Psoas muscle (tissue), 8 donors: ENCODE measurements around the gene B4GAT1. TPM values are rescaled to one million over a fixed set of nuclear protein-coding genes. Genes with fewer than 3 reads are reported as not detected.

Source experiments
- ATAC-seq, 4 donors: fragments of 200-7000 bp; cut with Tn5 transposase; one replicate each; pipeline ENCODE4 v1.9.1; 2020; ENCODE audit warnings: moderate library complexity in 3 of 4, mild to moderate bottlenecking in 2 of 4
- DNase-seq, 2 donors: peaks; one replicate each; pipeline ENCODE4 v3.0.0-alpha.2; 2020
- H3K27ac ChIP-seq: fragments of 200-600 bp; one replicate; pipeline ENCODE4 v1.8.0; 2022
- H3K27me3 ChIP-seq, 3 donors: fragments of 200-600 bp in 1 of 3; one replicate each; pipeline versions ENCODE4 v1.6.1 to v1.8.0; 2013 to 2022; ENCODE audit warnings: low read length in 2 of 3, mild to moderate bottlenecking in 2 of 3, moderate library complexity in 1 of 3; ENCODE audit not compliant: insufficient read depth in 3 of 3
- H3K36me3 ChIP-seq, 2 donors: fragments of 200-600 bp in 1 of 2; one replicate each; pipeline versions ENCODE4 v1.6.1 to v1.8.0; 2013 to 2022; ENCODE audit warnings: low read depth in 1 of 2, mild to moderate bottlenecking in 1 of 2, moderate library complexity in 1 of 2; ENCODE audit not compliant: insufficient read depth in 1 of 2
- H3K4me1 ChIP-seq: fragments of 200-600 bp; one replicate; pipeline ENCODE4 v1.8.0; 2022
- H3K4me3 ChIP-seq: fragments of 200-600 bp; one replicate; pipeline ENCODE4 v1.8.0; 2022; ENCODE audit warnings: mild to moderate bottlenecking
- H3K9me3 ChIP-seq: fragments of 200-600 bp; one replicate; pipeline ENCODE4 v1.8.0; 2022
- CTCF ChIP-seq: fragments of 200-600 bp; IDR thresholded peaks from one replicate; pipeline ENCODE4 v1.8.0; 2022; ENCODE audit warnings: antibody characterized with exemption
- WGBS, 3 donors: extraction: QIAGEN DNeasy Blood & Tissue Kit; methylation state at CpG; one replicate each; pipeline versions ENCODE4 v1.1.6 to v1.1.7; 2013; 5-methylcytosine and 5-hydroxymethylcytosine counted together
- intact Hi-C, 2 donors: fragments of 100-400 bp; cut with DNase I; formaldehyde crosslinking; loops; one replicate each; pipeline versions ENCODE4 v1.11.0 to v1.14.2; 2022
- polyA plus RNA-seq, 3 donors: library from polyadenylated mRNA; stranded (reverse); fragments of 200-250 nt; gene quantifications; one replicate each; pipeline ENCODE4 v1.2.3, GENCODE V29; 2013
- total RNA-seq, 4 donors: library from RNA; stranded (reverse); fragmentation: NEBNext Ultra II Directional in 2 of 4; extraction: Animal tissue kit (Norgen Biotek cat#: 25700) in 2 of 4; gene quantifications; one replicate each; pipeline versions ENCODE4 v1.2.1 to v1.2.4, GENCODE V29; 2021 to 2023
- donor health status: healthy with polysubstance abuse.
- donor health status: DM: no; HTN: no; CAD: no; lungs with moderate emphysema.
- donor health status: Bipolar disorder and iron deficiency.
- donor health status: healthy.
- donor health status: DM: yes; HTN: yes; CAD: no.
- donor health status: DM: no; HTN: no; CAD: no.
- donor health status: DM: no; HTN: no; CAD: no.
- donor health status: DM: yes; HTN: yes; CAD: no.

B4GAT1 gene
- total and polyA plus RNA-seq, 7 donors = 12.6 to 50.3 (median 19.4) TPM

- intact Hi-C loops = loop anchor here in 1 of 2 donors (1.0 kb wide), 1 partner anchor 15 kb away; no protein-coding TSS in a partner anchor
- H3K4me3 ChIP-seq = no peak overlapping the region
- 73 to 81% (median 79%) methylated on average over 10 of the region's 10 CpGs for WGBS, 3 donors
- ATAC-seq (peak in 2 of 4 donors; percentile 9 to 31), DNase-seq (peak; percentile 41 to 71)
- no peak for TF ChIP-seq CTCF
- peaks cover 8% of the 10 kb centered on the region for H3K4me1 ChIP-seq
- H3K9me3 ChIP-seq = no peaks in the 10 kb centered on the region
- no peaks in the 10 kb centered on the region for H3K27me3 ChIP-seq
- H3K36me3 ChIP-seq = peaks cover 0 to 5% of the 10 kb centered on the region in 2 donors
- no peak overlapping the region for H3K27ac ChIP-seq
Measured at GRCh38 chr11:66327171-66328030, 20.0 kb downstream of the B4GAT1 start.

- peak; percentile 74 to 81 for DNase-seq
- 31 to 43% (median 33%) methylated on average over 20 to 21 of the region's 21 CpGs for WGBS, 3 donors
Measured at GRCh38 chr11:66326261-66327111, 20.9 kb downstream of the B4GAT1 start.

GRCh38 chr11:66325263-66325671 lies 22.2 kb downstream of the B4GAT1 start:
- intact Hi-C loops = no loop called here
- no peak for ATAC-seq
- no peak for DNase-seq
- Histone ChIP-seq H3K4me1 (peaks cover 8% of the 10 kb centered on the region), H3K4me3 (no peak overlapping the region), H3K36me3 (no peaks in the 10 kb centered on the region), H3K9me3 (no peaks in the 10 kb centered on the region), H3K27ac (no peak overlapping the region), H3K27me3 (no peaks in the 10 kb centered on the region)
- no peak for TF ChIP-seq CTCF
- 76 to 82% (median 81%) methylated on average over 7 to 8 of the region's 8 CpGs for WGBS, 3 donors

More at GRCh38 chr11:66326261-66327111, 20.9 kb downstream of the B4GAT1 start:
- Histone ChIP-seq H3K4me3 (no peak overlapping the region), H3K4me1 (peaks cover 8% of the 10 kb centered on the region), H3K27ac (no peak overlapping the region), H3K36me3 (no peaks in the 10 kb centered on the region), H3K9me3 (no peaks in the 10 kb centered on the region), H3K27me3 (no peaks in the 10 kb centered on the region)
- ATAC-seq = peak; percentile 12 to 54 (median 44)
- intact Hi-C loops = no loop called here
- no peak for TF ChIP-seq CTCF

GRCh38 chr11:66324664-66325063 lies 22.8 kb downstream of the B4GAT1 start:
- TF ChIP-seq CTCF = no peak
- intact Hi-C loops = no loop called here
- ATAC-seq = no peak
- no peaks in the 10 kb centered on the region for H3K27me3 ChIP-seq
- no peak overlapping the region for H3K4me3 ChIP-seq
- H3K9me3 ChIP-seq = no peaks in the 10 kb centered on the region
- peaks cover 8% of the 10 kb centered on the region for H3K4me1 ChIP-seq
- no peak for DNase-seq
- H3K27ac ChIP-seq = no peak overlapping the region
- H3K36me3 ChIP-seq = no peaks in the 10 kb centered on the region
- WGBS, 3 donors = 75 to 81% (median 76%) methylated on average over 10 of the region's 10 CpGs
